RWPE1 (cell line): ENCODE results near the gene RXYLT1.
"Not testable (repeated sequence)": the region's sequence is repeated elsewhere in the genome, so short reads cannot be mapped to it uniquely, and the experiment has no call there.

ENCODE experiments used
- CTCF ChIA-PET: fragments of 350-600 bp; sonication (Branson Sonifier 250); formaldehyde crosslinking; extraction: SDS; loops from one replicate; lab custom pipeline; 2021; lab: Yijun Ruan, JAX
- POLR2A ChIA-PET: fragments of 400-600 bp; formaldehyde crosslinking; extraction: SDS; loops from one replicate; lab custom pipeline; 2020; ENCODE audit warnings: antibody characterized with exemption; ENCODE audit not compliant: low non-redundant PET; lab: Yijun Ruan, JAX
- DNase-seq: peaks from one replicate; pipeline ENCODE4 v3.0.0; 2012; ENCODE audit warnings: low spot score
- H3K27ac ChIP-seq: fragments of 450-650 bp; 2 replicates; pipeline ENCODE4 v1.5.1; 2017
- TF ChIP-seq, protein P1 (sequence below): fragments of 450-650 bp; conservative IDR thresholded peaks from 2 replicates; pipeline ENCODE4 v1.5.1; 2017; ENCODE audit warnings: low read depth, mild to moderate bottlenecking

RXYLT1 gene, protein sequence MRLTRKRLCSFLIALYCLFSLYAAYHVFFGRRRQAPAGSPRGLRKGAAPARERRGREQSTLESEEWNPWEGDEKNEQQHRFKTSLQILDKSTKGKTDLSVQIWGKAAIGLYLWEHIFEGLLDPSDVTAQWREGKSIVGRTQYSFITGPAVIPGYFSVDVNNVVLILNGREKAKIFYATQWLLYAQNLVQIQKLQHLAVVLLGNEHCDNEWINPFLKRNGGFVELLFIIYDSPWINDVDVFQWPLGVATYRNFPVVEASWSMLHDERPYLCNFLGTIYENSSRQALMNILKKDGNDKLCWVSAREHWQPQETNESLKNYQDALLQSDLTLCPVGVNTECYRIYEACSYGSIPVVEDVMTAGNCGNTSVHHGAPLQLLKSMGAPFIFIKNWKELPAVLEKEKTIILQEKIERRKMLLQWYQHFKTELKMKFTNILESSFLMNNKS

DNA sequence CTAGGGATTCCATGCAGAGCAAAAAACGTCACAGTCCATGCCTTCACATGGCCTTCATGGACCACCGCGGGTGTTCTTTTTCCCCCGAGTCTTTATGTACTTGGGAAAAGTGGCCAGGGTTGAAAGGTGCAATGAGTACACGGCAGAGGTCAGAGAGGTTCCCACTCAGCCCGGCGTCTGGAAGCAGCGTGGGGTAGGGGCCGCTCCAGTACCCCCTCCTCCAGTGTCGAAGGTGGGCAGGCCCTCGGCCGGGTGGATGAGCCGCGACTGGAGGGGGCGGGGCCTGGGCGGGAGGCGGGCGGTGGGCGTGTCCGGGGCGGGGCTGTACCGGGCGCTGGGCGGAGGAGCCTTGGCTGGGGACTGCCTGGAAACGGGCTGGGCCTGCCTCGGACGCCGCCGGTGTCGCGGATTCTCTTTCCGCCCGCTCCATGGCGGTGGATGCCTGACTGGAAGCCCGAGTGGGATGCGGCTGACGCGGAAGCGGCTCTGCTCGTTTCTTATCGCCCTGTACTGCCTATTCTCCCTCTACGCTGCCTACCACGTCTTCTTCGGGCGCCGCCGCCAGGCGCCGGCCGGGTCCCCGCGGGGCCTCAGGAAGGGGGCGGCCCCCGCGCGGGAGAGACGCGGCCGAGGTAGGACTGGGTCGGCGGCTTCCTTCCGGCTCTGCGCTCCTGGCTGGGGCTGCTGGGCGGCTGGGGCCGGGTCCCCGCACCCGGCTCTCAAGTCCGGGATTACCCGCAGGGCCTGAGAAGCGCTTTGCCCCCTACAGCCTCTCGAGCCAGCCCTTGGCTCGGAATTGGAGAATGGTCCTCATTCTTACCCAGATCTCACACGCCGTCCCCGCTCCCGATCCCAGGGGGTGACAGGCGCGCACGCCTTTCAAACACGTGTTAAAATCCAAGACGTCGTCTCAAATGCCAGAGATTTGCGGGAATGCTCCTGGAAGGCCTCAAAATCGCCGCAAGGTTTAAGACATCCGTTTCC is at the start of gene RXYLT1:
Gene RXYLT1, plus strand, starts transcription at position 412 of the 984 bp plus-strand sequence. Its CDS starts 52 bp downstream, at position 464.
- DNase-seq = peak; percentile 88
- CTCF ChIA-PET = interaction anchor here (0.7 kb wide), 1 partner anchor 45 kb away, joined by 3 read pairs; no protein-coding TSS in a partner anchor
- TF ChIP-seq, protein P1, sequence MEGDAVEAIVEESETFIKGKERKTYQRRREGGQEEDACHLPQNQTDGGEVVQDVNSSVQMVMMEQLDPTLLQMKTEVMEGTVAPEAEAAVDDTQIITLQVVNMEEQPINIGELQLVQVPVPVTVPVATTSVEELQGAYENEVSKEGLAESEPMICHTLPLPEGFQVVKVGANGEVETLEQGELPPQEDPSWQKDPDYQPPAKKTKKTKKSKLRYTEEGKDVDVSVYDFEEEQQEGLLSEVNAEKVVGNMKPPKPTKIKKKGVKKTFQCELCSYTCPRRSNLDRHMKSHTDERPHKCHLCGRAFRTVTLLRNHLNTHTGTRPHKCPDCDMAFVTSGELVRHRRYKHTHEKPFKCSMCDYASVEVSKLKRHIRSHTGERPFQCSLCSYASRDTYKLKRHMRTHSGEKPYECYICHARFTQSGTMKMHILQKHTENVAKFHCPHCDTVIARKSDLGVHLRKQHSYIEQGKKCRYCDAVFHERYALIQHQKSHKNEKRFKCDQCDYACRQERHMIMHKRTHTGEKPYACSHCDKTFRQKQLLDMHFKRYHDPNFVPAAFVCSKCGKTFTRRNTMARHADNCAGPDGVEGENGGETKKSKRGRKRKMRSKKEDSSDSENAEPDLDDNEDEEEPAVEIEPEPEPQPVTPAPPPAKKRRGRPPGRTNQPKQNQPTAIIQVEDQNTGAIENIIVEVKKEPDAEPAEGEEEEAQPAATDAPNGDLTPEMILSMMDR = no peak
- POLR2A ChIA-PET = no interaction called here
- H3K27ac ChIP-seq = peak within 1 kb of the TSS; percentile 86

DNA sequence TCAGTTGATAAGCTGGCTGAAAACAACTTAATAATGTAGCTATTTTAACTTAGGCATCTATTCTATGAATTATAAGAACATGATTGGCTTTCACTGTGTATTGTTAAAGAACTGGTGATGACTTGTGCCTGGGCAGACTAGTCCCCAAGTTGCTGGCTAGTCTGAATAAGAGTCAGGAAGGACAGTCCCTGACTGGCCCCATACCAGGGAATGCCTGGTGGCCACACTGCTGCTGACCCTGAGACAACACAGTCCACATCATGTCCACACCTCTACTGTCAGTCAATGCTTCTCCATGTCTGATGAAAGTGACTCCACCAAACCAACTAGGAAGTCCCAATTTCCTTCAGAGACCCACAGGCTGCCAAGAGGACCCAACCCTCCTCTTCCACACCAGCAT is 46.9 kb upstream of the RXYLT1 start:
- H3K27ac ChIP-seq, DNase-seq, POLR2A ChIA-PET, CTCF ChIA-PET: not testable (repeated sequence)

DNA sequence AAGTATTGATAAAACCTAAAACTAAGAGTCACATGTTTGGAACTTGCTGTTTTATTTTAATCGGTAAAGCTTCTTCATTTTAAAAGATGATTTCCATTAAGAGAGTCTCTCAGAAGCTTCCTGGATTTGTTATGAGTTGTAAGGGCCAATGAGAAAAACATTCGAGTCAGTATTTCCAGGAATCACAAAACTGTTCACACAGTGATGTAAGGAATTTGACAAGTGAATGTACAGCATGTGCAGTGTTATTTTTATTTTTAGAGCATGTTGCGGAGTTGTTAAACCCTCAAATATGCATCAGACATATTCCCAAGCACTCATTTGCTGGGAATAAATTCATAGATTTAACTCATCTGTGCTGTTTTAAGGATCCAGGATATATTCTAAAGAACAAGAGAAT is 46.1 kb upstream of the RXYLT1 start:
- DNase-seq, H3K27ac ChIP-seq, CTCF ChIA-PET, POLR2A ChIA-PET: not testable (repeated sequence)

DNA sequence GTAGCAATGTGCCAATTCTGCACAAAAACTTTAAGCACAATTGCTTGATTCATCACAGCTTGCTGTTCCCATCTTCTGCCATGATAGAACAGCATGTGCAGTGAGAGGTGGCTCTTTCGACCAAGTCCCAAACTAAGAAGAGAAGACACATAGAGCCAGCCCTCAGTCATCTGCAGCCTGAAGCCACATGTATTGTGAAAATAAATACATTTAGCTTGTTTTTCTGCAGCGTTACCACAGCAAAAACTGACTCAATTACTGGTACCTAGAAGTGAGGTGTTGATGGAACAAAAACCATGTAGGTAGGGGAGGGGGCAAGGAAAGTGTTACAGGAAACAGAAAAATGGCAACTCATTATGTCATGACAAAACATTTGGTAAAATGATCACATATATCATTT is 39.2 kb upstream of the RXYLT1 start:
- CTCF ChIA-PET, POLR2A ChIA-PET, DNase-seq, H3K27ac ChIP-seq: not testable (repeated sequence)

DNA sequence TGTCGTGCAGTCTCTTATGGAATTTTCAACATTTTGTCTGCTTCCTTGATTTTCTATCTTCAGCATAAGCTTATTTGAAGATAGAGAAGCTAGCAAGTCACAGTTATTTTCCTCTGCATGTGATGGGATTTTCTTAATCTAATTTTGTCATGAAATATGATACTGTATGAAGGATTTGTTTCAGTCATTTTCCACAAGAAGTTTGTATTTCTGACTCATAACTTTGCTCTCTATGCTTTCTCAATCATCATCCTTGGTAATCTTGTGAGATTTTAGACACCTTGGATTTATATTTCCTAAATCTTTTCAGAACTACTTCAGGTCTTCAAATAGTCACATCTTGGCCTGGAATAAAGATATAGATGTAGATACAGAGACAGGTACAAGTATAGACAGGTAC is 38.3 kb upstream of the RXYLT1 start:
- H3K27ac ChIP-seq, CTCF ChIA-PET, DNase-seq, POLR2A ChIA-PET: not testable (repeated sequence)

DNA sequence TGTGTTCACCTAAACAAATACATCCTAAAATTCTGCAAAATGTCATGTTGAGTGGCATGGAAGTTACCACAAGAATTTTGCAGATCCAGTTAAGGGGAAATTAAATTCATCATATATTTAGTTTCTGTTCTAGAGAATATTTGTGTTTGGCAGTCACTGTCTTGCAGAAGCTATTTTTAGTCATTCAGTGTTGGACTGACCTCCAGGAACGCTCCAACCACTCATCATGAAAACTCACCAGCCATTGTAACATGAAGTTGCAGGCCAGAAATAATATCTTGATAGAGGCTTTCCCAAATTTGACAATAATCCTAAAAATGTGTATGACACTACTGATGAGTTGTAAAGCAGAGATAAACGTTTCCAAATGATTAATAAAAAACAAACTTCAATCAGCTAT is 35.6 kb upstream of the RXYLT1 start:
- DNase-seq, POLR2A ChIA-PET, H3K27ac ChIP-seq: not testable (repeated sequence)
- CTCF ChIA-PET = interaction anchor here (0.6 kb wide), 1 partner anchor 420 kb away, joined by 5 read pairs; no protein-coding TSS in a partner anchor

DNA sequence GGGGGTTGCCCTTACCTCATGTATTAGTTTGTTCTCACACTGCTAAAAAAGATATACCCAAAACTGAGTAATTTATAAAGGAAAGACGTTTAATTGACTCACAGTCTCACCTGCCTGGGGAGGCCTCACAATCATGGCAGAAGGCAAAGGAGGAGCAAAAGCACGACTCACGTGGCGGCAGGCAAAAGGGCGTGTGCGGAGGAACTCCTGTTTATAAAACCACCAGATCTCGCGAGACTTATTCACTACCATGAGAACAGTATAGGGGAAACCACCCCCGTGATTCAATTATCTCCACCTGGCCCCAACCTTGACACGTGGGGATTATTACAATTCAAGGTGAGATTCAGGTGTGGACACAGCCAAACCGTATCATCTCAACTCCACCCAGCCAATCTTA is 33.2 kb upstream of the RXYLT1 start:
- POLR2A ChIA-PET, DNase-seq, H3K27ac ChIP-seq, CTCF ChIA-PET: not testable (repeated sequence)

DNA sequence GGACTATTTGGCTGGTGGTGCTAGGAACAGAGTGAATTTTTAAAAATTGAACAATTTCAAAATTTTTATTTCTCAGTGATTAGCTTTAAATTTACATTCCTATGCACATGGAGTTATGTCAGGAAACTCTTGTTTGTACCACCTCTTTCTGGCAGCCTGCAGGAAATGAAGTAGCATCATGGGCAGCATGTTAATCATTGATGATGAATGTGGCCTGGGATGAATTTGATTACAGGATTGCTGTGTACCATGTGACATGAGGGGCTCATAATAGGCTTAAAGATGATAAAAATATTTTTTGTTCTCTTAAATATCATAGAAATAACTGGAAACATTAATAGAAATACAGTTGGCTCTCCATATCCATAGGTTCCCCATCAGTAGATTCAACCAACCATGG is 32.6 kb upstream of the RXYLT1 start:
- H3K27ac ChIP-seq, DNase-seq, POLR2A ChIA-PET, CTCF ChIA-PET: not testable (repeated sequence)

DNA sequence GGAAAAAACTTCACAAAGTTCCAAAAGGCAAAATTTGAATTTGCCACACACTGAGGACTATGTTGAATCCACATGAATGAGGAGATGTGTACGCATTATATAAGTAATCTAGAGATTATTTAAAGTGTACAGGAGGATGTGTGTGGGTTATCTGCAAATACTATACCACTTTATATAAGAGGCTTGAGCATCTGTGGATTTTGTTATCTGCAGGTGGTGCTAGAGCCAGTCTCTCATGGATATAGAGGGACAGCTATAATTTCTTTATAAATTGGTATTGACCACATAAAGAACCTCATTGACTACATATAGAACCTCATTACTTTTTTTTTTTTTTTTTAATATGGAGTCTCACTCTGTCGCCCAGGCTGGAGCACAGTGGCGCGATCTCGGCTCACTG is 32.2 kb upstream of the RXYLT1 start:
- ChIA-PET CTCF (no interaction called here), POLR2A (no interaction called here)
- no peak for DNase-seq
- TF ChIP-seq, protein P1 = no peak
- no peak overlapping the region for H3K27ac ChIP-seq

DNA sequence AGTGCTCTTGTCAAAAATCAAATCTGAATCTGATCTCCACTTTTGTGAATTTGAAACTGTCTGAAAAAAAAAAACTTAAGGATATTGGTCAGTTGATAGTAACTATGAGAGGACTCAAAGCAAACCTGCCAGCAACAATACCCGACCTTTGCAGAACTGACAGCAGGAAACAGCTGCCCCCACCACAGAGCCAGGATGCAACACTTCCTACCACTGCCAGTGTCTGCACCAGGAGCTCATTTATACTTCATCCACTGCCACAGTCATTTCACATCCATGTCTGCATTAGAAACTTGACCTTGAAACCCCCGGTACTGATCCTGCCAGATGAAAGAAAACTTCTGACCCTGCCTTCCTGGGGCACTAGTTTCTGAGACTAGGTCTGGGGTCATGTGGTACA is 27.4 kb upstream of the RXYLT1 start:
- no peak for DNase-seq
- TF ChIP-seq, protein P1 = no peak
- POLR2A ChIA-PET = no interaction called here
- CTCF ChIA-PET = no interaction called here
- H3K27ac ChIP-seq = no peak overlapping the region
